Measurements from ENCODE around the gene THPO.

THPO gene

DNA sequence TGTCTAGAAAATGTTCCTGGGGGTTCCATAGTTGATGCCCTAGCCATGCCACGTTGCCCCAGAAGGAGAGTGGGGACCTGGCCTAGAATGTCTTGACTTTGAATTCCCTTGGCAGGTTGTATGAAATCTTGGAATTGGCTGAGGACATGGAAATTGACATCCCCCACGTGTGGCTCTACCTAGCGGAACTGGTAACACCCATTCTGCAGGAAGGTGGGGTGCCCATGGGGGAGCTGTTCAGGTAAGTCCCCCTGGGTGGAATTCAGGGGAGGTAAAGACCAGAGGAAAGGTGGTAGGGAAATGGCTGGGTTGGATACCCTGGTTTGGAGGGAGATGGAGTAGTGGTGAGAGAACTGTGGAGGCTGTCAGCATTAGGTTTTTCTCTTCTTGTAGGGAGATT is 49.5 kb downstream of the THPO start:
- DNase-seq = no peak

DNA sequence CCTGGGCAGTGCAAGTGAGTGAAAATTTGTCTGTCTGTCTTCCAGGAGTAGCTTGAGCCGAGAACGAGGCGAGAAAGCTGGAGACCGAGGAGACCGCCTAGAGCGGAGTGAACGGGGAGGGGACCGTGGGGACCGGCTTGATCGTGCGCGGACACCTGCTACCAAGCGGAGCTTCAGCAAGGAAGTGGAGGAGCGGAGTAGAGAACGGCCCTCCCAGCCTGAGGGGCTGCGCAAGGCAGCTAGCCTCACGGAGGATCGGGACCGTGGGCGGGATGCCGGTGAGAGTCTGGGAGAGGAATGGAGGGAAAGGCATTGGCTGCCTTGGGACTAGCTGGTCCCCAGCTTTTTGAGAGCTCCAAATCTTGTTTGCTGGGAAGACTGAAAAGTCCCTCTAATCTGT is 50.8 kb downstream of the THPO start:
- DNase-seq = no peak

DNA sequence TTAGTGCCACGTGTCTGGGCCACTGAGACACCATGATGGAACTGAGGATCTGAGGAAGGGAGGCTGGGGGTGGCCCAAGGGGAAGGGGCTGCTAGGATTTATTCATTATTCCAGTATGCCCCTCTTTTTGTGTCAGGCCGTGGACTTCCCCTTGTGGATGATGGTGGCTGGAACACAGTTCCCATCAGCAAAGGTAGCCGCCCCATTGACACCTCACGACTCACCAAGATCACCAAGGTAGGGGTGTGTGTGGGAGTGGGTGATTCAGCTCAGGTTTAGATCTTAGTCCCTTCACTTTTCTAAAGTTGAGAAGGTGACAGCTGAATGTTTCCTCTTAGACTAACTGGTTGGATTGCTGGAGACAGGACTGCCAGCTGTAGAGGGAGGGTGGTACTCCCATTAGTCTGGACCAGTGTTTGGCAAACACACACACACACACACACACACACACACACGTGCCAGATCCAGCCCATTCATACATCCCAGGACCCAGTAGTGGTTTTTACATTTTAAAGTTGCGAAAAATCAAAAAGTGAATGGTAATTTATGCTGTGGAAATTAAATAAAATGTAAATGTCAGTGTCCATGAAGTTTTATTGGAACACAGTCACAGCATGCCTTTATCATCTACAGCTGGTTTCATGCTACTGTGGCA is 52.2 kb downstream of the THPO start:
- DNase-seq = no peak

DNA sequence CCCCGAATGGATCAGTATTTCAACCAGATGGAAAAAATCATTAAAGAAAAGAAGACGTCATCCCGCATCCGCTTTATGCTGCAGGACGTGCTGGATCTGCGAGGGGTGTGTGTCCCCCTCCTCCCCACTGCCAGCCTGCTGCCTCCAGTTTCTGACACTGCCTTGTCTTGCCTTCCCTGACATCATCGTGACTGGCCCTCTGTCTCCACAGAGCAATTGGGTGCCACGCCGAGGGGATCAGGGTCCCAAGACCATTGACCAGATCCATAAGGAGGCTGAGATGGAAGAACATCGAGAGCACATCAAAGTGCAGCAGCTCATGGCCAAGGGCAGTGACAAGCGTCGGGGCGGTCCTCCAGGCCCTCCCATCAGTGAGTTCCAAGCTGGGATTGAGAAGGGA is 52.7 kb downstream of the THPO start:
- no peak for DNase-seq

DNA sequence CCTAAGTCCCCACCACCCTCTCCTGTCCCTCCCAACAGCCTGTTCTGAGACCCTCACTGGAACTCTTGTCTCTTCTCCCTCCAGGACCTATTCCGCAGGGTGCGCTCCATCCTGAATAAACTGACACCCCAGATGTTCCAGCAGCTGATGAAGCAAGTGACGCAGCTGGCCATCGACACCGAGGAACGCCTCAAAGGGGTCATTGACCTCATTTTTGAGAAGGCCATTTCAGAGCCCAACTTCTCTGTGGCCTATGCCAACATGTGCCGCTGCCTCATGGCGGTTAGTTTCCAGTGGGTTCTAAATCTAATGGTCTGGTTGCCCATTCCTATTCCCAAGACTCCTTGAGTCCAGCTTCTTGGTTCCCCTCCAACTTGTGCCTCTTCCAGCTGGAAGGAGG is 54.3 kb downstream of the THPO start:
- no peak for DNase-seq

DNA sequence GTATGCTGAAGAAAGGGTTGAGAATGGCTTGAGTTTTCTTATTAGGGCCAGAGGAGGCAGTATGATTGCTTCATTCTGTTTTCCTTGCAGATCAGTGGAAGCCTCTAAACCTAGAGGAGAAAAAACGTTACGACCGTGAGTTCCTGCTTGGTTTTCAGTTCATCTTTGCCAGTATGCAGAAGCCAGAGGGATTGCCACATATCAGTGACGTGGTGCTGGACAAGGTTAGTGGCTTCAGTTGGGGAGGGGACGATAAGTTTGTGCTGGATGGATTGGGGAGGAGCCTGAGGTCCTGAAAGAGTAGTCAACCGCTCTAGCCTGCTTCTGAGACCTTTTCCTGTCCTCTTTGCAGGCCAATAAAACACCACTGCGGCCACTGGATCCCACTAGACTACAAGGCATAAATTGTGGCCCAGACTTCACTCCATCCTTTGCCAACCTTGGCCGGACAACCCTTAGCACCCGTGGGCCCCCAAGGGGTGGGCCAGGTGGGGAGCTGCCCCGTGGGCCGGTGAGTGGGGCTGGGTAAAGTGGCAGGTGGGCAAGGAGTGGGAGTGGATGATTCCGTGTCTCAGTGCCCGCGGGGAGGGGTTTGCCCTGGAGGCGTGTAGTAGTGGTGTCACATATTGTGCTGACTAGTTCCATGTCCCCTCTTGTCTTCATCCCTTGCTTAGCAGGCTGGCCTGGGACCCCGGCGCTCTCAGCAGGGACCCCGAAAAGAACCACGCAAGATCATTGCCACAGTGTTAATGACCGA is 55.1 kb downstream of the THPO start:
- no peak for DNase-seq
